ENCODE data around the gene PKLR. TPM values are rescaled to one million over a fixed set of nuclear protein-coding genes. Genes with fewer than 3 reads are reported as not detected.

PKLR gene
- total RNA-seq, 1 donor from 2014 or later = not detected

GRCh38 chr1:155254228-155254713 is 47.0 kb downstream of the PKLR start:
- H3K27me3 ChIP-seq (ENCODE audit: low read depth) = no peaks in the 10 kb centered on the region
- TF ChIP-seq CTCF (IDR thresholded peaks at IDR 0.05; ENCODE audit: borderline replicate concordance) = no peak
- intact Hi-C loops (cut with micrococcal nuclease) = no loop called here
- peaks cover 18% of the 10 kb centered on the region for H3K36me3 ChIP-seq
- H3K4me3 ChIP-seq = peak overlapping the region; percentile 86
- DNase-seq = no peak
- H3K4me1 ChIP-seq = peaks cover 50% of the 10 kb centered on the region
- no peaks in the 10 kb centered on the region for H3K9me3 ChIP-seq (replicated peaks)
- H3K27ac ChIP-seq (replicated peaks) = peak overlapping the region; percentile 93

DNA sequence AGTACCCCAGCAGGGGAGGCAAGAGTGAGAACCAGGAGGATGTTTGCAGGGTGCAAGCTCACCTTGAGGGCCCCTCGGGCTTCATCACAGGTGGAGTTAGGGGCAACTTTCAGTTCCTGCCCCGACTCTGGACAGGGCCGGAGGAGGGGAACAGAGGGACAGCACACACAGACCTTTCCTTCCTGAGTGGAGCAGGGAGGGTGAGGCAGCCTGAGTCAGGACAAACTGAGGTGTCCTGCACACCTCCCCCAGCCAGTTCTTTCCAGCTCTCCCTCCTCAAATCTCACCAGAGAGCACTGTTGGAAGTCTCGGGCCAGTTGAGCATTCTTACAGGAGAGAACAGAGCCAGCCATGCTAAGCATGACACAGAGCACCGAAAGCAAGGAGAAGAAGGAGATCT is 47.4 kb downstream of the PKLR start:
- intact Hi-C loops (cut with micrococcal nuclease) = no loop called here
- DNase-seq = no peak
- H3K27ac ChIP-seq (replicated peaks) = peak overlapping the region; percentile 93
- H3K9me3 ChIP-seq (replicated peaks) = no peaks in the 10 kb centered on the region
- peaks cover 50% of the 10 kb centered on the region for H3K4me1 ChIP-seq
- H3K27me3 ChIP-seq (ENCODE audit: low read depth) = no peaks in the 10 kb centered on the region
- H3K36me3 ChIP-seq = peaks cover 18% of the 10 kb centered on the region
- peak overlapping the region; percentile 86 for H3K4me3 ChIP-seq
- no peak for TF ChIP-seq CTCF (IDR thresholded peaks at IDR 0.05; ENCODE audit: borderline replicate concordance)

DNA sequence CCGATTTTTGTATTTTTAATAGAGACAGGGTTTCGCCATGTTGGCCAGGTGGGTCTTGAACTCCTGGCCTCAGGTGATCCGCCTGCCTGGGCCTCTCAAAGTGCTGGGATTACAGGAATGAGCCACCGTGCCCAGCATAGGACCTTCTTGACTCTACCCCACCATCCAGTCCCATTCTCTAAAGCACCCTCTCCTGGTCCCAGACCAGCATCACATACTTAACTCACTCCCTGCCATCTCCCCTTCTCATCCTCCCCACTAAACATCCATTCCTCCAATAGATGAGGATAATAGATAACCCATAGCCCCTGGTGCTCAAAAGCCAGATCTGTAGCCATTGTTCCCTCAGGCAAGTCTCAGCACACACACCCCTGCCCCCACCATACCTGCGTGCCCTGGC is 48.0 kb downstream of the PKLR start:
- TF ChIP-seq CTCF (IDR thresholded peaks at IDR 0.05; ENCODE audit: borderline replicate concordance) = no peak
- Histone ChIP-seq H3K4me1 (peaks cover 50% of the 10 kb centered on the region), H3K36me3 (peaks cover 15% of the 10 kb centered on the region), H3K9me3 (replicated peaks) (no peaks in the 10 kb centered on the region), H3K27ac (replicated peaks) (no peak overlapping the region), H3K27me3 (ENCODE audit: low read depth) (no peaks in the 10 kb centered on the region), H3K4me3 (no peak overlapping the region)
- intact Hi-C loops (cut with micrococcal nuclease) = no loop called here
- DNase-seq = no peak

- no peak for TF ChIP-seq CTCF (IDR thresholded peaks at IDR 0.05; ENCODE audit: borderline replicate concordance)
- H3K27ac ChIP-seq (replicated peaks) = peak overlapping the region; percentile 70
Measured at GRCh38 chr1:155251566-155251965, 49.7 kb downstream of the PKLR start.

GRCh38 chr1:155250633-155251449 is 50.4 kb downstream of the PKLR start:
- DNase-seq = peak; percentile 92
- intact Hi-C loops (cut with micrococcal nuclease) = no loop called here
- Histone ChIP-seq H3K4me1 (peaks cover 41% of the 10 kb centered on the region), H3K27me3 (ENCODE audit: low read depth) (no peaks in the 10 kb centered on the region), H3K9me3 (replicated peaks) (no peaks in the 10 kb centered on the region), H3K4me3 (peak overlapping the region; percentile 55), H3K27ac (replicated peaks) (peak overlapping the region; percentile 70), H3K36me3 (peaks cover 16% of the 10 kb centered on the region)
- peak; percentile 100 for TF ChIP-seq CTCF (IDR thresholded peaks at IDR 0.05; ENCODE audit: borderline replicate concordance)

More at GRCh38 chr1:155251566-155251965, 49.7 kb downstream of the PKLR start:
- H3K4me3 ChIP-seq = no peak overlapping the region
- peaks cover 16% of the 10 kb centered on the region for H3K36me3 ChIP-seq
- peaks cover 49% of the 10 kb centered on the region for H3K4me1 ChIP-seq
- no peaks in the 10 kb centered on the region for H3K9me3 ChIP-seq (replicated peaks)
- intact Hi-C loops (cut with micrococcal nuclease) = no loop called here
- DNase-seq = no peak
- no peaks in the 10 kb centered on the region for H3K27me3 ChIP-seq (ENCODE audit: low read depth)
